NCI-H1105 treated with DMSO at 0.1 percent for 48 hours (cell line): ENCODE data around the gene LENG8.
A peak's percentile ranks its signal among the peaks of the same experiment; 100 is the strongest.

Experiments used
- DNase-seq: peaks from one replicate; lab custom pipeline; 2025; lab: John Stamatoyannopoulos, UW

The LENG8 gene

GRCh38 chr19:54422136-54422535 lies 26.9 kb upstream of the LENG8 start:
- DNase-seq, result no peak

- DNase-seq, result no peak
These were observed 24.8 kb upstream of the LENG8 start for GRCh38 chr19:54424201-54424600.

GRCh38 chr19:54424660-54425381 lies 24.2 kb upstream of the LENG8 start:
- DNase-seq, result no peak

- DNase-seq, result no peak
These were observed 23.6 kb upstream of the LENG8 start for GRCh38 chr19:54425382-54425723.

- DNase-seq, result no peak
These were observed 22.6 kb upstream of the LENG8 start for GRCh38 chr19:54426291-54426931.

GRCh38 chr19:54427586-54427985 lies 21.4 kb upstream of the LENG8 start:
- no peak for DNase-seq

- DNase-seq, result no peak
These were observed 20.4 kb upstream of the LENG8 start for GRCh38 chr19:54428323-54429175.

- no peak for DNase-seq
These were observed 19.9 kb upstream of the LENG8 start for GRCh38 chr19:54429176-54429495.

- no peak for DNase-seq
These were observed 19.3 kb upstream of the LENG8 start for GRCh38 chr19:54429545-54430227.

GRCh38 chr19:54430306-54431254 lies 18.4 kb upstream of the LENG8 start:
- DNase-seq, result peak; percentile 30

GRCh38 chr19:54431255-54431838 lies 17.7 kb upstream of the LENG8 start:
- DNase-seq, result peak; percentile 30

- no peak for DNase-seq
These were observed 16.8 kb upstream of the LENG8 start for GRCh38 chr19:54432144-54432738.

- DNase-seq, result no peak
These were observed 15.3 kb upstream of the LENG8 start for GRCh38 chr19:54433697-54434096.

- DNase-seq, result peak; percentile 45
These were observed 14.7 kb upstream of the LENG8 start for GRCh38 chr19:54434112-54434872.

- DNase-seq, result peak; percentile 43
These were observed 14.2 kb upstream of the LENG8 start for GRCh38 chr19:54434873-54435214.

- DNase-seq, result no peak
These were observed 13.4 kb upstream of the LENG8 start for GRCh38 chr19:54435551-54436016.

GRCh38 chr19:54436031-54436523 lies 12.9 kb upstream of the LENG8 start:
- DNase-seq, result no peak

GRCh38 chr19:54436628-54437252 lies 12.3 kb upstream of the LENG8 start:
- DNase-seq, result no peak

GRCh38 chr19:54439174-54439851 lies 9.7 kb upstream of the LENG8 start:
- no peak for DNase-seq
